ENCODE data around the gene TFCP2L1. TPM values are rescaled to one million over a fixed set of nuclear protein-coding genes. Genes with fewer than 3 reads are reported as not detected.
"Not testable (repeated sequence)": the region's sequence is repeated elsewhere in the genome, so short reads cannot be mapped to it uniquely, and the experiment has no call there.

The TFCP2L1 gene
- total RNA-seq, result under 1 TPM; 0.24 to 0.29 TPM

- H3K4me1 Mint-ChIP-seq (ENCODE audit: low read depth), result peaks cover 7% of the 10 kb centered on the region
- H3K9me3 Mint-ChIP-seq, result no peaks in the 10 kb centered on the region
- H3K4me3 Mint-ChIP-seq, result peak within 1 kb of the TSS; percentile 10
- POLR2A ChIA-PET, result no interaction called here
- intact Hi-C loops (cut with micrococcal nuclease), result no loop called here
- peaks cover 35% of the 10 kb centered on the region for H3K27me3 Mint-ChIP-seq
- no peaks in the 10 kb centered on the region for H3K36me3 Mint-ChIP-seq
- peak; percentile 27 for DNase-seq
- CTCF ChIA-PET, result no interaction called here
- no peak within 1 kb of the TSS for H3K27ac Mint-ChIP-seq
Observed at GRCh38 chr2:121284463-121285449, at the start of gene TFCP2L1. Gene TFCP2L1 (minus strand): TSS chr2:121285202. CDS start chr2:121285109, 93 bp downstream.

GRCh38 chr2:121333834-121334558 lies 49.0 kb upstream of the TFCP2L1 start:
- CTCF ChIA-PET, result interaction anchor here (1.3 kb wide), 1 partner anchor 238 kb away, joined by 4 read pairs; no protein-coding TSS in a partner anchor
- H3K27ac Mint-ChIP-seq, result no peak overlapping the region

GRCh38 chr2:121333231-121333630 lies 48.2 kb upstream of the TFCP2L1 start:
- CTCF ChIA-PET, result no interaction called here
- peaks cover 3% of the 10 kb centered on the region for H3K4me1 Mint-ChIP-seq (ENCODE audit: low read depth)
- intact Hi-C loops (cut with micrococcal nuclease), result no loop called here
- H3K9me3 Mint-ChIP-seq, result no peaks in the 10 kb centered on the region
- POLR2A ChIA-PET, result no interaction called here
- H3K27ac Mint-ChIP-seq, result no peak overlapping the region
- DNase-seq, result no peak
- H3K4me3 Mint-ChIP-seq, result no peak overlapping the region
- no peaks in the 10 kb centered on the region for H3K36me3 Mint-ChIP-seq
- peaks cover 2% of the 10 kb centered on the region for H3K27me3 Mint-ChIP-seq

More at GRCh38 chr2:121333834-121334558, 49.0 kb upstream of the TFCP2L1 start:
- DNase-seq, result no peak
- peaks cover 3% of the 10 kb centered on the region for H3K4me1 Mint-ChIP-seq (ENCODE audit: low read depth)
- no peak overlapping the region for H3K4me3 Mint-ChIP-seq
- intact Hi-C loops (cut with micrococcal nuclease), result no loop called here
- peaks cover 2% of the 10 kb centered on the region for H3K36me3 Mint-ChIP-seq
- peaks cover 2% of the 10 kb centered on the region for H3K27me3 Mint-ChIP-seq
- POLR2A ChIA-PET, result no interaction called here
- H3K9me3 Mint-ChIP-seq, result no peaks in the 10 kb centered on the region

GRCh38 chr2:121331324-121331723 lies 46.3 kb upstream of the TFCP2L1 start:
- H3K36me3 Mint-ChIP-seq; H3K27me3 Mint-ChIP-seq; H3K27ac Mint-ChIP-seq; intact Hi-C loops (cut with micrococcal nuclease); H3K9me3 Mint-ChIP-seq; DNase-seq; H3K4me1 Mint-ChIP-seq (ENCODE audit: low read depth); POLR2A ChIA-PET; H3K4me3 Mint-ChIP-seq: not testable (repeated sequence)
- CTCF ChIA-PET, result interaction anchor here (1.2 kb wide), 1 partner anchor 25 kb away, joined by 3 read pairs; no protein-coding TSS in a partner anchor

- ChIA-PET POLR2A (no interaction called here), CTCF (no interaction called here)
Observed at GRCh38 chr2:121330921-121331320, 45.9 kb upstream of the TFCP2L1 start.

GRCh38 chr2:121329786-121330185 lies 44.8 kb upstream of the TFCP2L1 start:
- intact Hi-C loops (cut with micrococcal nuclease), result loop anchor here (10.0 kb wide), 1 partner anchor 235 kb away; no protein-coding TSS in a partner anchor
- Mint-ChIP-seq H3K4me1 (ENCODE audit: low read depth) (peaks cover 3% of the 10 kb centered on the region), H3K27ac (no peak overlapping the region), H3K36me3 (no peaks in the 10 kb centered on the region), H3K4me3 (no peak overlapping the region), H3K27me3 (peaks cover 3% of the 10 kb centered on the region), H3K9me3 (no peaks in the 10 kb centered on the region)
- ChIA-PET POLR2A (no interaction called here), CTCF (no interaction called here)
- DNase-seq, result no peak

More at GRCh38 chr2:121330921-121331320, 45.9 kb upstream of the TFCP2L1 start:
- H3K4me1 Mint-ChIP-seq (ENCODE audit: low read depth), result peaks cover 3% of the 10 kb centered on the region
- H3K36me3 Mint-ChIP-seq, result no peaks in the 10 kb centered on the region
- H3K27ac Mint-ChIP-seq, result no peak overlapping the region
- no peak overlapping the region for H3K4me3 Mint-ChIP-seq
- intact Hi-C loops (cut with micrococcal nuclease), result no loop called here
- peaks cover 3% of the 10 kb centered on the region for H3K27me3 Mint-ChIP-seq
- DNase-seq, result no peak
- no peaks in the 10 kb centered on the region for H3K9me3 Mint-ChIP-seq

GRCh38 chr2:121326628-121327027 lies 41.6 kb upstream of the TFCP2L1 start:
- POLR2A ChIA-PET, result no interaction called here
- no peak for DNase-seq
- no peaks in the 10 kb centered on the region for H3K4me1 Mint-ChIP-seq (ENCODE audit: low read depth)
- intact Hi-C loops (cut with micrococcal nuclease), result loop anchor here (10.0 kb wide), 1 partner anchor 232 kb away; no protein-coding TSS in a partner anchor
- no peak overlapping the region for H3K4me3 Mint-ChIP-seq
- peaks cover 3% of the 10 kb centered on the region for H3K27me3 Mint-ChIP-seq
- H3K27ac Mint-ChIP-seq, result no peak overlapping the region
- no peaks in the 10 kb centered on the region for H3K9me3 Mint-ChIP-seq
- no peaks in the 10 kb centered on the region for H3K36me3 Mint-ChIP-seq
- CTCF ChIA-PET, result no interaction called here

GRCh38 chr2:121324601-121325000 lies 39.6 kb upstream of the TFCP2L1 start:
- no peaks in the 10 kb centered on the region for H3K4me1 Mint-ChIP-seq (ENCODE audit: low read depth)
- H3K27ac Mint-ChIP-seq, result no peak overlapping the region
- H3K27me3 Mint-ChIP-seq, result peaks cover 4% of the 10 kb centered on the region
- H3K4me3 Mint-ChIP-seq, result no peak overlapping the region
- no peaks in the 10 kb centered on the region for H3K9me3 Mint-ChIP-seq
- ChIA-PET POLR2A (no interaction called here), CTCF (no interaction called here)
- intact Hi-C loops (cut with micrococcal nuclease), result loop anchor here (10.0 kb wide), 1 partner anchor 230 kb away; no protein-coding TSS in a partner anchor
- H3K36me3 Mint-ChIP-seq, result no peaks in the 10 kb centered on the region
- no peak for DNase-seq

GRCh38 chr2:121321476-121321875 lies 36.5 kb upstream of the TFCP2L1 start:
- Mint-ChIP-seq H3K36me3 (no peaks in the 10 kb centered on the region), H3K9me3 (no peaks in the 10 kb centered on the region), H3K4me3 (no peak overlapping the region), H3K4me1 (ENCODE audit: low read depth) (no peaks in the 10 kb centered on the region), H3K27me3 (peaks cover 2% of the 10 kb centered on the region), H3K27ac (no peak overlapping the region)
- intact Hi-C loops (cut with micrococcal nuclease), result loop anchor here (10.0 kb wide), 1 partner anchor 227 kb away; no protein-coding TSS in a partner anchor
- no peak for DNase-seq
- ChIA-PET POLR2A (interaction anchor here (0.7 kb wide), 1 partner anchor 239 kb away, joined by 5 read pairs; no protein-coding TSS in a partner anchor), CTCF (no interaction called here)

GRCh38 chr2:121319941-121320340 lies 34.9 kb upstream of the TFCP2L1 start:
- no peak for DNase-seq
- ChIA-PET POLR2A (no interaction called here), CTCF (no interaction called here)
- intact Hi-C loops (cut with micrococcal nuclease), result loop anchor here (10.0 kb wide), 1 partner anchor 225 kb away; no protein-coding TSS in a partner anchor
- H3K27me3 Mint-ChIP-seq, result peaks cover 2% of the 10 kb centered on the region
- H3K4me1 Mint-ChIP-seq (ENCODE audit: low read depth), result no peaks in the 10 kb centered on the region
- H3K4me3 Mint-ChIP-seq, result no peak overlapping the region
- H3K36me3 Mint-ChIP-seq, result no peaks in the 10 kb centered on the region
- H3K27ac Mint-ChIP-seq, result no peak overlapping the region
- H3K9me3 Mint-ChIP-seq, result no peaks in the 10 kb centered on the region

- CTCF ChIA-PET, result no interaction called here
- POLR2A ChIA-PET, result no interaction called here
- Mint-ChIP-seq H3K36me3 (no peaks in the 10 kb centered on the region), H3K4me1 (ENCODE audit: low read depth) (no peaks in the 10 kb centered on the region), H3K9me3 (no peaks in the 10 kb centered on the region), H3K27me3 (peaks cover 2% of the 10 kb centered on the region), H3K4me3 (no peak overlapping the region), H3K27ac (no peak overlapping the region)
- no peak for DNase-seq
- intact Hi-C loops (cut with micrococcal nuclease), result no loop called here
Observed at GRCh38 chr2:121316986-121317385, 32.0 kb upstream of the TFCP2L1 start.

GRCh38 chr2:121313701-121314100 lies 28.7 kb upstream of the TFCP2L1 start:
- H3K36me3 Mint-ChIP-seq; CTCF ChIA-PET; intact Hi-C loops (cut with micrococcal nuclease); H3K27ac Mint-ChIP-seq; H3K9me3 Mint-ChIP-seq; POLR2A ChIA-PET; DNase-seq; H3K27me3 Mint-ChIP-seq; H3K4me1 Mint-ChIP-seq (ENCODE audit: low read depth); H3K4me3 Mint-ChIP-seq: not testable (repeated sequence)
